Spinal cord (tissue), 10 donors: ENCODE measurements around the gene FNDC7. TPM values are rescaled to one million over a fixed set of nuclear protein-coding genes. Genes with fewer than 3 reads are reported as not detected.
"Not testable (repeated sequence)": the region's sequence is repeated elsewhere in the genome, so short reads cannot be mapped to it uniquely, and the experiment has no call there.

Experiments used
- DNase-seq, 6 donors: peaks; one replicate each; pipeline versions ENCODE4 v3.0.0 to v3.0.0-alpha.2; 2013 to 2015; ENCODE audit warnings: low spot score in 6 of 6, low read depth in 4 of 6
- H3K27ac ChIP-seq: one replicate; pipeline ENCODE4 v1.5.1; 2013; ENCODE audit warnings: low read depth, low read length, control low read depth
- H3K27me3 ChIP-seq: one replicate; pipeline ENCODE4 v1.6.1; 2013; ENCODE audit warnings: low read length; ENCODE audit not compliant: control insufficient read depth, insufficient read depth
- H3K36me3 ChIP-seq: one replicate; pipeline ENCODE4 v1.6.1; 2013; ENCODE audit warnings: low read length; ENCODE audit not compliant: control insufficient read depth, insufficient read depth
- H3K4me1 ChIP-seq: one replicate; pipeline ENCODE4 v1.6.1; 2013; ENCODE audit warnings: low read length; ENCODE audit not compliant: control insufficient read depth, insufficient read depth
- H3K4me3 ChIP-seq: one replicate; pipeline ENCODE4 v1.5.1; 2013; ENCODE audit warnings: low read depth, low read length, control low read depth
- H3K9me3 ChIP-seq: one replicate; pipeline ENCODE4 v1.6.1; 2013; ENCODE audit warnings: low read length; ENCODE audit not compliant: control insufficient read depth, insufficient read depth
- WGBS: methylation state at CpG from one replicate; pipeline ENCODE4 v1.1.5; 2013; ENCODE audit warnings: missing lambda C conversion rate; ENCODE audit not compliant: insufficient coverage; 5-methylcytosine and 5-hydroxymethylcytosine counted together
- polyA plus RNA-seq, 2 donors: library from polyadenylated mRNA; unstranded; fragments of 120-200 nt; gene quantifications; one replicate each; pipeline ENCODE4 v1.2.1, GENCODE V29; 2013; ENCODE audit not compliant: insufficient read length in 2 of 2
- total RNA-seq, 2 donors: library from RNA; depleted of rRNA in 1 of 2; stranded (reverse); fragments of 120-200 nt in 1 of 2; fragments of >200 nt in 1 of 2; gene quantifications; one replicate each; pipeline versions ENCODE4 v1.2.3 to v1.2.4, GENCODE V29; 2013 to 2014
- donor health status: healthy.

FNDC7 gene
- total and polyA plus RNA-seq, 4 donors = 0.10 to 0.28 TPM; not detected in 2

DNA sequence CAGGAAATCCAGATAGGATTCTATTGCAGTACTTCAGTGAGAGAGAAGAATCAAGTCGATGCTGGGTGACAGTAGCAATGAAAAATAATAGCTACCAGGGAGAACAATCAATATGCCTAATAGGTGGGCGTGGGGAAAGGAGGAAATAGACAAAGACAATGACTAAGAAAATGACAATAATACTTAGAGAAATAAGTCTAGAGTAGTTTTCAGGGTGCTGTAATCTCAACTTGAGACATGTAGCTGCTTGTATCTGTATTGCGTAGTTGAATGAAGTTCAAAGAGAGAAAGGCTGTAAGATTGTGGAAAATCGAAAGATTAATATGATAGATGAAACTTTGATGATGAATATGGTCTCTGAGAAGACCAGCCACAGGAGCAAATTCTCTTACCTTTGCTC is 36.4 kb downstream of the FNDC7 start:
- Histone ChIP-seq H3K36me3 (no peaks in the 10 kb centered on the region), H3K9me3 (no peaks in the 10 kb centered on the region), H3K27ac (no peak overlapping the region), H3K27me3 (no peaks in the 10 kb centered on the region), H3K4me1 (peaks cover 7% of the 10 kb centered on the region), H3K4me3 (no peak overlapping the region)
- no peak for DNase-seq
- WGBS = 90% methylated on average over 2 of the region's 4 CpGs

DNA sequence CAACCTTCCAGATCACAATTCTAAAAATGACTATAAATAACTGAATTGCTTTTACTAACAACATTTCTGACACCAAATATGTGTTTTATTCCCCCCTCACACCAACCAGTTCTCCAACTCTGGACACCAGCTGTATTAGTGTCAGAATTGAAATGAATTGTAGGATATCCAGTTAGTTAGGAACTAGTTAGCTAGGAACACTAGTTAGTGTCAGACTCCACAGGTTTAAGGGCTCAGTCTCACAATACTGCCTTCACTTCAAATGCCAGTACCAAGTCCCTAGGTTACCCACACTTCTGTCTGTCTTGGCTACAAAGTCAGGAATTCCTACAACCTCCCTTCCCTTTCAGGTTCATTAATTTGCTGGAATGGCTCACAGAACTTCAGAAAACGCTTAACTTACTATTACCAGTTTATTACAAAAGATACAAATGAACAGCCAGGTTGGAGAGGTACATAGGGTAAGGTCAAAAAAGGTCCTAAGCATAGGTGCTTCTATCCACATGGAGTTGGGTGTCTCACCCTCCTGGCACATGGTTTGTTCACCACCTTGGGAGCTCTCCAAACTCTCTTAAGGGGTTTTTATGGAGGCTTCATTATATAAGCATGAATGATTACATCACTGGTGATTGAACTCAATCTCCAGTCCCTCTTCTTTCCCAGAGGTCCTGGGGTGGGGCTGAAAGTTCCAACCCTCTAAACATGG is 37.9 kb downstream of the FNDC7 start:
- no peak overlapping the region for H3K27ac ChIP-seq
- no CpG with 5 or more reads among the region's 1 CpG for WGBS
- H3K9me3 ChIP-seq = no peaks in the 10 kb centered on the region
- no peak overlapping the region for H3K4me3 ChIP-seq
- no peaks in the 10 kb centered on the region for H3K27me3 ChIP-seq
- no peak for DNase-seq
- H3K4me1 ChIP-seq = peaks cover 7% of the 10 kb centered on the region
- no peaks in the 10 kb centered on the region for H3K36me3 ChIP-seq

DNA sequence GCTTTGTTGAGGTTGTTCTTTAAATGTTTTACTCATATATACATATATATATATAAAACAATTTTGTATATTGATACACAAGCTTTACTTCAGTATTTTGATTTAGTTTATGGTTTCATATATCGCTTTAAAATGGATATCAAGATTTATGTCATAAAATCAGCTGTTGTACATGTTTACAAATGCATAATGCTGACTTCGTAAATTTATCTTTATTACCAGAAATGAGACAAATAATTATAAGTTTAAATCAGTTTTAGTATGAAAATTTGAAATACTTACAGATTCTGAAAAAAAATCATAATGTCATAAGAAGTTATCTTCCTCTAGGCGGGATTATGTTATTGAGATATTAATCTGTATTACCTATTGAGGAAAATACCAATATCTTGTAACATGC is 40.7 kb downstream of the FNDC7 start:
- H3K36me3 ChIP-seq = no peaks in the 10 kb centered on the region
- no CpG with 5 or more reads among the region's 3 CpGs for WGBS
- no peaks in the 10 kb centered on the region for H3K9me3 ChIP-seq

DNA sequence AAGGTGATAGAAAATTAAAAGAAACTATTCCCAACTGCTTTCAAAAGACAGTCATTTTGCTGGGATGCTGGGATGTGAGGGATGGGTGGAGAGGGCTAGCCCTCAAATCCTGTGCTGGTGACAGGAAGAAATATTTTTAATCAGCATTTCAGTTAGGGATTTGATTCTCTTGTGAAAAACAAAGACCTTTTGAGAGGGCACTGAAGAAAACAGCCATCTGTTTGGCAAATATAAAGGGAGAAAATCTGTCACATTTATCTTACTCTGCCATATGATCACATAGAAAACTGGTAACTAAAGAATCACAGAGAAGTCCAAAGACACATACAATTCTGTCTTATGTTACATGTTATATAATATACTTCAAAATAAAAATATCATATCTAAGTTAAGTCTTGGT is 46.1 kb downstream of the FNDC7 start:
- H3K36me3 ChIP-seq = peaks cover 11% of the 10 kb centered on the region
- H3K27me3 ChIP-seq = no peaks in the 10 kb centered on the region
- no peaks in the 10 kb centered on the region for H3K4me1 ChIP-seq
- peak in 1 of 6 donors; percentile 57 for DNase-seq
- H3K4me3 ChIP-seq = no peak overlapping the region
- no peaks in the 10 kb centered on the region for H3K9me3 ChIP-seq
- H3K27ac ChIP-seq = no peak overlapping the region

More for the DNA sequence above, 40.7 kb downstream of the FNDC7 start:
- peaks cover 3% of the 10 kb centered on the region for H3K4me1 ChIP-seq
- H3K27ac ChIP-seq = no peak overlapping the region
- DNase-seq = no peak
- H3K4me3 ChIP-seq = no peak overlapping the region
- no peaks in the 10 kb centered on the region for H3K27me3 ChIP-seq

DNA sequence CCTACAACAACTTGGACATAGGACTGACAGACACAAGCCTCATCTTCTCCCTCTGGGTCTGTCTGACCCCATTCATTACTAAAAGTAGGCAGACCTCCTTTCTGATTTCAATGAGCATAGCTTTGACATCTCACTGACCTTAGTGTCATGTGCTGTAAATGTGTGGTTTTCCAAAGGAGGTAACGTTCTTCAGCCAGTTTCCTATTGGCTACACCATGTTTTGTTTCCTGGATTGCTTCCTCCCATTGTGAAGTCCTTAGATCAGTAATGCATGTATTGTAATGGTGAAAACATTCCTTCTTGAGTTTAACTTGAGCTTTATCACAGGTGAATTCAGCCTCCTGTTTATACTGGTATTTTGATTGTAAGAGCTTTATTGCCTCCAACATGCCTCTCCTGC is 54.4 kb downstream of the FNDC7 start:
- DNase-seq = no peak
- peaks cover 11% of the 10 kb centered on the region for H3K36me3 ChIP-seq
- no peaks in the 10 kb centered on the region for H3K4me1 ChIP-seq
- H3K9me3 ChIP-seq = no peaks in the 10 kb centered on the region
- no peaks in the 10 kb centered on the region for H3K27me3 ChIP-seq
- 71% methylated on average over 1 of the region's 1 CpG for WGBS
- no peak overlapping the region for H3K4me3 ChIP-seq
- no peak overlapping the region for H3K27ac ChIP-seq

DNA sequence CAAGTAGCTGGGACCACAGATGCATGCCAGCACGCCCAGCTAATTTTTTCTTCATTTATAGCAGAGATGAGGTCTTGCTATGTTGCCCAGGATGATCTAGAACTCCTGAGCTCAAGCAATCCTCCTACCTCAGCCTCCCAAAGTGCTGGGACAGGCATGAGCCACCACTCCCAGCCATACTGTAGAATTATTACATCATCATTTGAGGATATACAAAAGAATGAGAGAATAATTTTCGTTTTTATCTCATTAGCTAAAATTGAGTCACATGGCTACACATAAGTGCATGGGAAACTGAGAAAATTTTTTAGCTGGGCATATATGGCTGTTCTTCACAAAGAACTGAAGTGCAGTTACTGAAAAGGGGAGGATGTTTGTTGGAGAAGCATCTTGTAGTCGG is 55.0 kb downstream of the FNDC7 start:
- H3K4me1 ChIP-seq = no peaks in the 10 kb centered on the region
- H3K27ac ChIP-seq = no peak overlapping the region
- no peaks in the 10 kb centered on the region for H3K9me3 ChIP-seq
- H3K36me3 ChIP-seq = peaks cover 11% of the 10 kb centered on the region
- DNase-seq = no peak
- H3K4me3 ChIP-seq = no peak overlapping the region
- WGBS = no CpG with 5 or more reads among the region's 3 CpGs
- H3K27me3 ChIP-seq = no peaks in the 10 kb centered on the region

DNA sequence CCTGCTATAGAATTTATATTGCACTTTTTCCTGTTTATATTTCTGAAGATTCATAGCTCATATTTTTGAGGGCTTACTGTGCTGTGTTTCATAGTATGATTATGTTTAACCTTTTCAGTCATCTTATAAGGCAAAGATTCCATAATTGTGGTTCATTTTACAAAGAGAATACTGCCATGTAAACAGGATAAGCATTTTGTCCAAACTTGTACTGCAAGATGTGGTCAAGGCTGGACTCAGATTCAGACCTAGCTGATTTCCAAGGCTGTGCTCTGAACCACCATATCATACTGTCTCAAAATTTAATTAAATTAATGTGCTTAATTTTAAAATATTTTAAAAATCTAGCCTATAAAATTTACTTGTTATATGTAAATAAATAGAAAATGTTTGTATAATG is 65.1 kb downstream of the FNDC7 start:
- Histone ChIP-seq H3K4me3 (no peak overlapping the region), H3K36me3 (peaks cover 4% of the 10 kb centered on the region), H3K27me3 (no peaks in the 10 kb centered on the region), H3K4me1 (no peaks in the 10 kb centered on the region), H3K27ac (no peak overlapping the region), H3K9me3 (no peaks in the 10 kb centered on the region)
- DNase-seq = no peak

DNA sequence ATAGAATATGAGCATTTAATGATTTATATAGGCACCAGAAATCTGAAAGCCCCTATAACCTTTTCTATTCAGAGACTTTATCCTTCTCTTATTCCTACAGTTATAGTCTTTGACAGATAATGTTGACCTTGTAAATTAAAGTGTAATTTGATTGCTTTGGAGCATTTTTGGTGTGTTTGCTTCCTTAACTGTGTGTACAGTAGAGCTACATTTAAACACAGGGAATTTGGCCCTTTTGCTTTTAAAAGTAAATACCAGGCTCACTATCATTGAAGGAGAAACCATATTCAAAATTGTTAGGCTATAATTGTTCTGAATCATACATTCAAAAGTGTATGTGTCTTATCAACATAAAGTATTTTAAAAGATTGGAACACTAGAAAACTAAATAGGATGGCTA is 66.7 kb downstream of the FNDC7 start:
- H3K27ac ChIP-seq = no peak overlapping the region
- H3K4me1 ChIP-seq = no peaks in the 10 kb centered on the region
- H3K4me3 ChIP-seq = no peak overlapping the region
- no peaks in the 10 kb centered on the region for H3K27me3 ChIP-seq
- no peaks in the 10 kb centered on the region for H3K9me3 ChIP-seq
- no peak for DNase-seq
- H3K36me3 ChIP-seq = peaks cover 5% of the 10 kb centered on the region

DNA sequence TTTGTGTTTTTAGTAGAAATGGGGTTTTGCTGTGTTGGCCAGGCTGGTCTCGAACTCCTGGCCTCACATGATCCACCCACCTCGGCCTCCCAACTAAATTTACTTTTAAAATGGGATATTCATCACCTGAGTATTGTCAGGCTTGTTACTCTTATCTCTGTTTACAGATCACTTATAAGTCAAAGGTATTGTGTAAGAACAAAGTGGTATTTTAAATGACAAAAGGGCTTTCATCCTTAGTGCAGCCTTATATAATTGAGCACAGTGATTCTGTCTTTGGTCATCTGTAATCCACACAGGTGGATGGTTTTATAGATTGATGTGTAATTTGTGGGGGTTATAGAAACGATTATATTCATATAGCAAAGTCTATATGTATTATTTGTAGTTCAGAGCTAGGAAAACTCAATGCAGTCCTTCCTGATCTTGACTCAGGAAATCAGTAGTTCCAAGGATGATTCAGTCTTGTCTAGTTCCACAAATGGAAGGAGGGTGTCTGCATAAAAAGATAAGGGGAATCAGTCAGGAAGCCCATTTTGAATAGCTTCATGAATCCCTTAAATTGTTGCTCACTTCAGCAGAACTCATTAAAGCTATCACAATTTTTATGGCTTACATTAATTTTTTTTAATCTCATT is 68.3 kb downstream of the FNDC7 start:
- Histone ChIP-seq H3K4me1 (no peaks in the 10 kb centered on the region), H3K4me3 (no peak overlapping the region), H3K9me3 (peaks cover 7% of the 10 kb centered on the region), H3K27me3 (no peaks in the 10 kb centered on the region), H3K36me3 (peaks cover 12% of the 10 kb centered on the region), H3K27ac (no peak overlapping the region)
- peak in 1 of 6 donors; percentile 3 for DNase-seq
- no CpG with 5 or more reads among the region's 3 CpGs for WGBS

DNA sequence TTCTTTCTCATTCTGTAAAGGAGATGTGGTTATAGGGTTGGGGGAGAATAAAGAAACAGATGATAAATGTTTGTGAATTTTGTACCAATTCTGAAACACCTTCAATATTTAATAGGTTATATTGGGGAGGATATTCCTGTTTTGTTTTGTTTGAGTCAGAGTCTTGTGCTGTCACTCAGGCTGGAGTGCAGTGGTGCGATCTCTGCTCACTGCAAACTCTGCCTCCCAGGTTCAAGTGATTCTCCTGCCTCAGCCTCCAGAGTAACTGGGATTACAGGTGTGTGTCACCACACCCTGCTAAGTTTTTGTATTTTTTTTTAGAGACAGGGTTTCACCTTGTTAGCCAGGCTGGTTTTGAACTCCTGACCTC is 68.9 kb downstream of the FNDC7 start:
- DNase-seq, H3K4me1 ChIP-seq, H3K9me3 ChIP-seq, H3K27ac ChIP-seq, H3K27me3 ChIP-seq, H3K4me3 ChIP-seq: not testable (repeated sequence)
- no CpG with 5 or more reads among the region's 1 CpG for WGBS
- peaks cover 12% of the 10 kb centered on the region for H3K36me3 ChIP-seq
